ENCODE measurements around the gene CDKN2B.

Gene CDKN2B

DNA sequence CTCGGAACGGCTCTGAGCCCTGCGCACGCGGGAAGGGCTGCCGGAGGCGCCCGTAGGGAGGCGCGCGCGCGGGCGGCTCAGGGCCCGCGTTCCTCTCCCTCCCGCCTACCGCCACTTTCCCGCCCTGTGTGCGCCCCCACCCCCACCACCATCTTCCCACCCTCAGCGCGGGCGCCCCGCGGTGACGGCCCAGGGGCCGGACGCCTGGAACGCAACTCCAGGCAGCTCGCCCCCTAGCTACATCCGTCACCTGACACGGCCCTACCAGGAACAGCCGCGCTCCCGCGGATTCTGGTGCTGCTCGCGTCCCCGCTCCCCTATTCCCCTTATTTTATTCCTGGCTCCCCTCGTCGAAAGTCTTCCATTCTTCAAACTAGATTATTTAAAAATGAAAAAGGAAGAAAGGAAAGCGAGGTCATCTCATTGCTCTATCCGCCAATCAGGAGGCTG is 14.5 kb downstream of the CDKN2B start, which contains the start of gene CDKN2B-AS1:
Gene CDKN2B-AS1, plus strand, starts transcription at position 236 of the 450 bp plus-strand sequence.
- no peak for DNase-seq (ENCODE audit: low read depth, low spot score)

DNA sequence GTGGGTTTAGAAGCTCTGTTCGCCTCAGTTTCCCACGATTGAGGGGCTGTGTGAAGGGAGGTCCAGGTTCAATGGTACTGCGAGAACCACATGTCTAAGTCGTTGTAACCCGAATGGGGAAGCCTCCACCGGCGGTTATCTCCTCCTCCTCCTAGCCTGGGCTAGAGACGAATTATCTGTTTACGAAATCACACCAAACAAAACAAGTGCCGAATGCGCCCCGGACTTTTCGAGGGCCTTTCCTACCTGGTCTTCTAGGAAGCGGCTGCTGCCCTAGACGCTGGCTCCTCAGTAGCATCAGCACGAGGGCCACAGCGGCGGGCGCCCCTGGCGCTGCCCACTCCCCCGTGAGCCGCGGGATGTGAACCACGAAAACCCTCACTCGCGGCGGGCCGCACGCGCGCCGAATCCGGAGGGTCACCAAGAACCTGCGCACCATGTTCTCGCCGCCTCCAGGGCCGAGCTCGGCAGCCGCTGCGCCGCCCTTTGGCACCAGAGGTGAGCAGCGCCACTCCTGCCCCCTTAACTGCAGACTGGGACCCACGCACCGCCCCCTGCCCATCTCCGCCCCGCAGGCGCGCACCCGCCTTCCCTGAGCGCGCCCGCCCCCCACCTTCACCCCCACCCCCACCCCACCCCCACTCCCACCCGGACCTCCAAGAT is 15.1 kb downstream of the CDKN2B start, which contains the start of gene CDKN2A:
Gene CDKN2A, minus strand, starts transcription at position 500 of the 663 bp plus-strand sequence.
- DNase-seq (ENCODE audit: low read depth, low spot score) = no peak

DNA sequence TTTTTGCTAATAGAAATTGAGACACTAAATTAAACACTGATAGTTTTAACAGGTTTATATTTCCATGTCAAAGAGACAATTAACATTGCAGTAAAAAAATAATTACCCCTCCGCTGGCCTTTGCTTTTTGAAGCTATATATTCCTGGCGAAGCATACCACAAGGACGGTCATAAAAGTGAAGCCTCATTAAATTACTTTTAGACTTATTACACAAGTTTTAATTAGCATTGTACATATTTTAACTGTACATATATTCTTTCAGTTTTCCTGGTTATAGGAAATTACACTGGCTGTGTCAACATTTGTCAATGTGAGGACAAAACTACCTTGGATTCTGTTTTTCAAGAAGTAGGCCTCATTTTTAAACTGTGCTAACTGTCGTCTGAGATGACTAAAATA is 16.1 kb downstream of the CDKN2B start:
- no peak for DNase-seq (ENCODE audit: low read depth, low spot score)

DNA sequence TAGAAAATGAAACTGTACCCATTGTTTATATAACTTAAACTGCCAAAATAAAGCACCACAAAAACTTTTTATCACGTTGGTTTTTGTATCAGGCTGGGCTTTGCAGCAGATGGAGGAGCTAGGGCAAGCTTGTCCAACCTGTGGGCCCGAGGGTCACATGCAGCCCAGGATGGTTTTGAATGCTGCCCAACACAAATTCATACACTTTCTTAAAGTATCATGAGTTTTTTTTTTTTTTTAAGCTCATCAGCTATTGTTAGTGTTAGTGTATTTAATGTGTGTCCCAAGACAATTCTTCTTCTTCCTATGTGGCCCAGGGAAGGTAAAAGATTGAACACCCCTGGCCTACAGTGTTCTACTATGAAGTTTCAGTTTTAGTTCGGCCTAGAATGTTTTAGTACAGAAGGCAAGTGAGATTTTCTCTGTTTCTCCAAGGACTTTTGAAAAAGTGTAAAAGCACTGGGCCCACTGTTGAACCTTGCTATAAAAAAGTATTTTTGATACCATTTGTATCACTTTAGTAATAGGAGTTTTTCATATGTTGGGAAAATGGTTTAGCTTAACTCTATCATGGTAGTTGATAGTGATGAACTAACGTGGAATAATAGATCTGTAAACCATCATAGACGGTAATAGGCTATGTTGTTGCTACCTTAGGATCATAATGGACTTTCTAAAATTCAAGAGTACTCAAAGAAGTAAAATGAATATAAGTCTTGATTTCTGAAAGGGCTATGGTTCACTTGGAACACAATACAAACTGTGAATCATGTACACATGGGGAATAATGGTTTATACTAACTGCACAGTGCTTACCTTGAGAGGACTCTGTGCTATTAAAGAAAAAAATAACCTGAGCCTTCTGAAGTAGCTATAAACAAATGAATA is 17.8 kb downstream of the CDKN2B start:
- DNase-seq (ENCODE audit: low read depth, low spot score) = no peak

DNA sequence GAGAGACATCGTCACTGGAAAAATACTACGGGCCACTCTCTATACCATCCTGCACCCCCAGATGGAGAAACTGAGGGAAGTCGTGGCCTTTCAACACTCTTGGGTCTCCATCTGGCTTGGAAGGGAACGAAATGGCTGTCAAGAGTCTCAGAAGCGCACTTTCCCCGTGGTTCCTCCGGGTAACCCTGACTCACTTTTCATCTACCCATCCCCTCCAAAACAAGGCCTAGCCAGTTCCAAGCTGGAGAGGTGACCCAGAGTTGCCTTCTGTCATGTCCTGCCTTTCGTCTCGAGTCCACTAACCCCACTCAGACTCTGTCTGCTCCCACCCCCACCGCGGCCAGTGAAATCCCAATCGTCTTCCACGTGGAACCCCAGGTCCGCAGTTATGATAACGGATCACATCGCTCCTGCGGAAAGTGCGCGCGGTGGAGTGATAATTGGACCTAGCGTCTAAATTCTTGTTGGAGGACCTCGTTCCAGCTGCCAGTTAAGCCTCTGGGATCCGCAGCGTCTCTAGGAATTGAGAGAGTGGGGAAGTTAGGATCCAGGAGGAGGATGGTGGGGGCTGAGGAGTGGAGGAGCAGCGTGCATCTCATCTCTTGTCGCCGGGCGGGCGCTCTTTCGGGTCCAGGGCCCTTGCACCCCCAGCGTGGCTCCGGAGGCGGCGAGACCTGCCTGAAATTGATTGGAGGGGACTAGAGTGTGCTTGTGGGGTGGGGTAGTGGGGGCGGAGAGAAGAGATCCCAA is 19.5 kb downstream of the CDKN2B start:
- no peak for DNase-seq (ENCODE audit: low read depth, low spot score)

DNA sequence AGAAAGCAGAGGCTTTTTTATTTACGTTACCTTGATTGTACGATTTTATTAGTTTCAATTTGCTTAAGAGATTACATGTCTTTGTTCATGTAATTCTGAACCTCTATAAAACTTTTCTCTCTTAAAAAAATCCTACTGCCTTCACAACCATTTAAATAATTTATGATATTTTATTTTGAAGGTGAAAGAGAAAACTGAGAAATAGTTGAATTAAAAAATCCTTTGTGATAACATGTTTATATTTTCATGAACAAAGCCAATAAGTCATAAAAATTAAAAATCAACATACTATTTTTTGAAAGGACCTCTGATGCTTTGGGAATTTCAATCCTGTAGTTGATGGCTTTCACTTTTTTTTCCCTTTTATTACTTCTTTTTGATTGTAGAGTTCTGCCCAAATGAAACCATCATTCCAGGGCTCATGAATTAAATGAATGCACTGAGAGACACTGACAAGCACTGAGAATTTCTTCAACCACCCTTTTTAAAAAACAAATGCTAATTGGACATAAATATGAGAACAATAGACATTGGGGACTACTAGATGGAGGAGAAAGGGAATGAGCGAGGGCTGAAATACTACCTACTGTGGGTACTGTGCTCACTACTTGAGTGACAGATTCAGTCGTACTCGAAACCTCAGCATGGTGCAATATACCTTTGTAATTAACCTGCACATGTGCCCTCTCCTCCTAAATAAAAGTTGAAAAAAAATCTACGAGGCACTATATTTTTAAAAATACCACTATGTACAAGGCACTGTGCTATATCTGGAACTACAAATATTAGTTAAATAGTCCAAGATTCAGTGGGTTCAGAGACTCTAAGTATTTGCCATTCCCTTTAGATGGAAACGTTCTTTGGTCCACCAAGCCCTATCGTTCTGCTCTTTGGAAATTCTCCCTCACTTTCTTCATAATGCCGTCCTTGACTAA is 20.8 kb downstream of the CDKN2B start:
- no peak for DNase-seq (ENCODE audit: low read depth, low spot score)

DNA sequence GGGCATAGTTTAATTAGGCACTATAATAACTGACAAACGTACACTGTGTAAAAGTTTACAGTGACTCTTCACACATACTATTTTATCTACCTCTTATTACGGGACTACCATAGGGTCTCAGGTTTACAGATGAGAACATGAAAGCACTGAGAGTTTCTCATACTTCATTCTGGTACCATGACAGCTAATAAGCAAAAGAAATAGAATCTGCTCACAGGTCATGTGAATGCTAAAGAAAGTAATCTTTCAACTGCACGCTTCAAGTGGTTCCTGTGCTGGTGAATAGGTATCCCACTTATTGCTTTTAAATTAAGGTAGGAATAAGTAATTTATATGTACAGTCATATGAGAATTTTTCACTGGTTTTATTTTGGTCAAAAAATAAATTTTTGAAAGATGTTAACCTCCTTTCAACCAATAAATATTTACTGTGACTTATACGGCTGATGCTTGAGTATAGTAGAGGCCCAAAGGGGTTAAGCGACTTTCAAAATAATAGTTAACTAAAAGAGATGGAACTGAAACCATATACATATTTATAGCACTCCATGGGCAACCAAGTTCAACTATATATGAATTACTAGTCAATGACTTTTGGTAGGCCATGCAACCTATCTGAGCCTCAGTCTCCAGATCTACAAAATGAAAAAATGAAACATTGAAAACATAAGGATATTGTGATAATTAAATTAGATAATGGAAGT is 23.0 kb downstream of the CDKN2B start:
- DNase-seq (ENCODE audit: low read depth, low spot score) = no peak

DNA sequence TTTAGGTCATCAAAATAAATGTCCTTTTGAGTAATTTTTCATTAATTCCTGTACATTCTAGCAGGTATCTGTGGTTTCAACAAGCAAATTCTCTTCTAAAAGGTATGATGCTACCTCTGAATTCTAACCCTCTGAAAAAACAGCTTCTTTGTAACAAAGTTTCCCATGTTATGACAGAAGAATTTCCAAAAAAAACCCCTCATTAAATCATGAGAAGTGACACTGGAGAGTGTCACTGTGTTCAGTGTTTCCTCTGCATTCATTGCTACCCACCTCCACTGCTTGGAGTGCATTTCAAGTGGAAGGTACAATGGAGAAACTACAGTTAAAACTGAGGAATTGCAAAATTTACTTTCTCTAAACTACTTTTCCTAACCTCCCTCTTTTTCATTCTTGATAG is 25.0 kb downstream of the CDKN2B start:
- DNase-seq (ENCODE audit: low read depth, low spot score) = no peak

DNA sequence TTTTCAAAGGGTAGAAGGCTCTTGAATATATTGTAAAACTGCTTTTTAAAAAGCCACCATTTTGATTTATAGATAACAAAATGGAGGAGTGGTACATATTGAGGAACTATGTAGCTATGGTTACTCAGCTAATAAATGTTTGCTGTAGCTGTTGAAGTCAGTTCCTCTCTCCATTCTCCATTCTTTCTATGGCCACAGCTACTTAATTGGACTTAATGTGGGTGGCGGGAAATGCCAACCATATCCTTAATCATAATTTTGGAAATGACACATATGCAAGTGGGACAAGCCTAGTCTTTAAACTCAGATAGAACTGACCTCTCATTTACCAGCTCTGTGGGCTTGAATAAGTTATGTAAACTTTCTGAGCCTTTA is 25.6 kb downstream of the CDKN2B start:
- no peak for DNase-seq (ENCODE audit: low read depth, low spot score)

DNA sequence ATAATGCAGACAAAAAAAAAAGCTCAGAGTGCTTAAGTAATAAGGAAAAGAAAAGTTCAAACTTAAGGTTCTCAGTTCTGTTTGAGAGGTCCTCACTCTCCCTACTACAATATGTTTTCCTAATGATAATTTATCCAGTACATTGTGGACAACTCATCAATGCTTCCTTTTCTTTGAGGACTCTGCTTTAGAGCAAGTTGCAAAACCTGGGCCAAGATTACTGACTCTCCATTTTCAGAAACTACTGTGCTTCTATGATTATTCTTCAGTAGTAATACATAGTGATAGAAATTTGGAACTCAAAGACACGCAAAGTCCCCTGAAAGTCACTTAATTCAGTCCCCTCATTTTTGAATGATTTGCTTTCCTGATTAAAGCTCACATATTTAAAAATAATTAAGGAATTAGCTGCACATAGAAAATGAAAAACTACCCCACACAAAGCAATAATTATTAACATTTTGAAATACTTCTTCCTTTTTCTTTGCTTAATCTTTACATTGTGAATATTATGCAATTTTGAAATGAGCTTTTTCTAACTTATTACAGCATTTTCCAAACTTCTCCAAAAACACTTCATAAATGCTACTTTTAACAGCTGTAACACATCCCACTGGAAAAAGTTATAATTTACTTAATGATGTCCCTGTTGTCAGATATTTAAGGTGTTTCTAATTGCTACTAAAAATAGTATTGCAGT is 26.1 kb downstream of the CDKN2B start:
- no peak for DNase-seq (ENCODE audit: low read depth, low spot score)

DNA sequence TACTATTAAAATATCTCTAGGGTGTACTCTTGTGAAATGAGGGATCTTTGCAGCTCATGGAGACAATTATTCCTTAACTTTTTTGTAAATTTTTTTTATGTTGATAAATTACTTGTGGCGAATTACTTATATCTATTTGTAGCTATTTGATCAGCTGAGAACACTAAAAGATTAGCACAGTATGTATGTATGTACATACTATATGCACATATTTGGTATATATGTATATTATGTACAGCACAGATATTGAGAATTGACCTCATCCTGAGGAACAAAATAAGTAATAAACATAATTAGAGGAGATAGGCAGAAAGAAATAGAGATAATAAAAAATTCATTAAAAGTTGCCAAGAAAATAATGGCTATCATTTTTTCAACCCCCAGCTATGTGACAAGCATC is 26.7 kb downstream of the CDKN2B start:
- DNase-seq (ENCODE audit: low read depth, low spot score) = no peak

DNA sequence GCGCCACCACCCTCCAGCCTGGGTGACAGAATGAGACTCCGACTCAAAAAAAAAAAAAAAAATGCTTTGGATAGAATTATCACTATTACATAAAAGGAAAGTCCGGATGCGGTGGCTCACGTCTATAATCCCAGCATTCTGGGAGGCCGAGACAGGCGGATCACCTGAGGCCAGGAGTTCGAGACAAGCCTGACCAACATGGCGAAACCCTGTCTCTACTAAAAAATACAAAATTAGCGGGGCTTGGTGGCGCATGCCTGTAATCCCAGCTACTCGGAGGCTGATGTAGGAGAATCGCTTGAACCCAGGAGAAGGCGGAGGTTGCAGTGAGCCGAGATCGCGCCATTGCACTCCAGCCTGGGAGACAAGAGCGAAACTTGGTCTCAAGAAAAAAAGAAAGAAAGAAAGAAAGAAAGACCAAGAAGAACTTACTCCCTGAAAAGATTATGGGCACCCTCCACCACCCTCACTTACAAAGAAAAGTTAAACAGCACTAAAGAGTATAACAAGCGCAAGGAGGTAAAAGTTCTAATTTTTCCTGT is 32.7 kb downstream of the CDKN2B start:
- no peak for DNase-seq (ENCODE audit: low read depth, low spot score)

DNA sequence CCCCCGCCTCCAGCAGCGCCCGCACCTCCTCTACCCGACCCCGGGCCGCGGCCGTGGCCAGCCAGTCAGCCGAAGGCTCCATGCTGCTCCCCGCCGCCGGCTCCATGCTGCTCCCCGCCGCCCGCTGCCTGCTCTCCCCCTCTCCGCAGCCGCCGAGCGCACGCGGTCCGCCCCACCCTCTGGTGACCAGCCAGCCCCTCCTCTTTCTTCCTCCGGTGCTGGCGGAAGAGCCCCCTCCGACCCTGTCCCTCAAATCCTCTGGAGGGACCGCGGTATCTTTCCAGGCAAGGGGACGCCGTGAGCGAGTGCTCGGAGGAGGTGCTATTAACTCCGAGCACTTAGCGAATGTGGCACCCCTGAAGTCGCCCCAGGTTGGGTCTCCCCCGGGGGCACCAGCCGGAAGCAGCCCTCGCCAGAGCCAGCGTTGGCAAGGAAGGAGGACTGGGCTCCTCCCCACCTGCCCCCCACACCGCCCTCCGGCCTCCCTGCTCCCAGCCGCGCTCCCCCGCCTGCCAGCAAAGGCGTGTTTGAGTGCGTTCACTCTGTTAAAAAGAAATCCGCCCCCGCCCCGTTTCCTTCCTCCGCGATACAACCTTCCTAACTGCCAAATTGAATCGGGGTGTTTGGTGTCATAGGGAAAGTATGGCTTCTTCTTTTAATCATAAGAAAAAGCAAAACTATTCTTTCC is 34.2 kb downstream of the CDKN2B start:
- DNase-seq (ENCODE audit: low read depth, low spot score) = no peak

DNA sequence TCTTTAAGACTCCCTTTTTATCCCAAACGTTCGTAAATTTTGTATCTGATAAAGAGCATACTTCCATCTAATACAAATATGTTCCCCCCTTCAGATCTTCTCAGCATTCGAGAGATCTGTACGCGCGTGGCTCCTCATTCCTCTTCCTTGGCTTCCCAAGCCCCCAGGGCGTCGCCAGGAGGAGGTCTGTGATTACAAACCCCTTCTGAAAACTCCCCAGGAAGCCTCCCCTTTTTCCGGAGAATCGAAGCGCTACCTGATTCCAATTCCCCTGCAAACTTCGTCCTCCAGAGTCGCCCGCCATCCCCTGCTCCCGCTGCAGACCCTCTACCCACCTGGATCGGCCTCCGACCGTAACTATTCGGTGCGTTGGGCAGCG is 34.8 kb downstream of the CDKN2B start:
- no peak for DNase-seq (ENCODE audit: low read depth, low spot score)

DNA sequence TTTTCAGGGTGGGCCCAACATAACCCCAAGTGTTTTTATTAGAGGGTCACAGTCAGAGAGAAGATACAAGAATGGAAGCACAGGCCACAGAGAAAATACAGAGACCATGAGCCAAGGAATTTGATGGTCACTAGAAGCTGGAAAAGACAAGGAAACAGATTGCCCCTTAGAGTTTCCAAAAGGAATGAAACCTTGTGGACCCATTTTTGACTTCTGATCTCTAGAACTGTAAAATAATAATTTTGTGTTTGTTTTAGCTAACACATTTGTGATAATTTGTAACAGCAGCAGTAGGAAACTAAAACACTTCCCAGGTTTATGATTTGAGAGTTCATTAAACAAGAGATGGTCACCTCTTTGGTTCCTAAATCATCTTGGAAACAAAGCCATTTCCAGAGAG is 36.7 kb downstream of the CDKN2B start:
- DNase-seq (ENCODE audit: low read depth, low spot score) = no peak

DNA sequence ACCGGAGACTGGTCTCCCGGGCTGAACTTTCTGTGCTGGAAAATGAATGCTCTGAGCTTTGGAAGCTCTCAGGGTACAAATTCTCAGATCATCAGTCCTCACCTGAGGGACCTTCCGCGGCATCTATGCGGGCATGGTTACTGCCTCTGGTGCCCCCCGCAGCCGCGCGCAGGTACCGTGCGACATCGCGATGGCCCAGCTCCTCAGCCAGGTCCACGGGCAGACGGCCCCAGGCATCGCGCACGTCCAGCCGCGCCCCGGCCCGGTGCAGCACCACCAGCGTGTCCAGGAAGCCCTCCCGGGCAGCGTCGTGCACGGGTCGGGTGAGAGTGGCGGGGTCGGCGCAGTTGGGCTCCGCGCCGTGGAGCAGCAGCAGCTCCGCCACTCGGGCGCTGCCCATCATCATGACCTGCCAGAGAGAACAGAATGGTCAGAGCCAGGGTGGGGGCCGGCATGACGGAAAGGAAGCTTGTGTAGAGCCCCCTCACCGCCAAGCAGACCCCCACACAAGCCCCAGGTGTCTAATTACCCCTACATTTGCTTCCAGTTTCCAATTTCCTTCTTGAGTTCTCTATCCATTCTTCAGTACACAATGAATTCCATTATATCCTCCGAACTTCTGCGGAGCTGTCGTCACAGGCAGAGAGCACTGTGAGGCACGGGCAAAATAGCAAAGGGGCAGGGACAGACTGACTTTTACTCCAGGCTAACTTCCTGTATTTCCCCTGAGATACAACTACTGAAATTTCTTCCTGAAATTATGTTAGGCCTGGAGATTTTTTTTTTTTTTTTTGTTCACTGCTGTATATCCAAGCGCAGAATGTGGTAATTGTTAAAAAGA is 38.1 kb downstream of the CDKN2B start:
- DNase-seq (ENCODE audit: low read depth, low spot score) = no peak

DNA sequence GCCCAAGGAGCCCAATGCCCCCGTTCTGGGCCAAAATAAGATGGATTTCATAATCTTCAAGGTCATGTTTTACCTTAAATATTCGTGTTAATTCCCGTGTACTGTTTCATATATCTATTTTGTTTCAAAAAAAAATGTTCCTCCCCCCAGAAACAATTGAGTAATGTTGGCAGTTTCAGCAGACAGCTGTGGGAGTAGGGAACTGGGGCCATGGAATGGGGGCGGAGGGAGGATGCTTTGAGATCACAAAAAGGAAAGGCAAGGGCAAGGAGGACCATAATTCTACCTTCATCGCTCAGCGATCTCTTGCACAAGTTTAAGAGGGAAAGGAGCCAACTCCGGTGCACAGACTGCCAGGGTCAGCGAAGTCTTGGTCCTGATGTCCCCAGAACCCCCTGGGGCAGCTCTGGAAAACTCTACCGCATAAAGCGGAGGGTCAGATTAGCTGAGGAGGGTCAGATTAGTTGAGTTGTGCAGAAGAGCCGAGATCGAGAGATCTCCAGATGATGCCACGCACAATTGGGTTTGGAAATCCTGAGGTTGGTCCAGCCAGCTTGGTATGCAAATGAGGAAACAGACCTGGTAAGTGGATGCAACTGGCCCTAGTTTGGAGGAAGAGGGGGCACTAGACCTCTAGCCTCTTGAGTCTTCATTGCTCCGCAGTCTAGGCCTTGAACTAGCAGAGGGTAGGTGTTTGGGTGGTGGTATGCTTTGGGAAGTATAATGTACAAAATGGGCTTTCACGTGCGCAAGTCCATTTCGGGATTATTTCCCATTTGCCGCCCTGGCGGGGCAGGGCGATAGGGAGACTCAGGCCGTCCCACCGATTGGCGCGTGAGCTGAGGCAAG is 38.9 kb downstream of the CDKN2B start:
- DNase-seq (ENCODE audit: low read depth, low spot score) = no peak

Data from activated CD4-positive, CD25-positive, alpha-beta regulatory T cell treated with anti-CD3 and anti-CD28 coated beads, Interleukin-2, amount 50 U/mL, for 16 hours (primary cell).